ENCODE data around the gene CASP7.

DNA sequence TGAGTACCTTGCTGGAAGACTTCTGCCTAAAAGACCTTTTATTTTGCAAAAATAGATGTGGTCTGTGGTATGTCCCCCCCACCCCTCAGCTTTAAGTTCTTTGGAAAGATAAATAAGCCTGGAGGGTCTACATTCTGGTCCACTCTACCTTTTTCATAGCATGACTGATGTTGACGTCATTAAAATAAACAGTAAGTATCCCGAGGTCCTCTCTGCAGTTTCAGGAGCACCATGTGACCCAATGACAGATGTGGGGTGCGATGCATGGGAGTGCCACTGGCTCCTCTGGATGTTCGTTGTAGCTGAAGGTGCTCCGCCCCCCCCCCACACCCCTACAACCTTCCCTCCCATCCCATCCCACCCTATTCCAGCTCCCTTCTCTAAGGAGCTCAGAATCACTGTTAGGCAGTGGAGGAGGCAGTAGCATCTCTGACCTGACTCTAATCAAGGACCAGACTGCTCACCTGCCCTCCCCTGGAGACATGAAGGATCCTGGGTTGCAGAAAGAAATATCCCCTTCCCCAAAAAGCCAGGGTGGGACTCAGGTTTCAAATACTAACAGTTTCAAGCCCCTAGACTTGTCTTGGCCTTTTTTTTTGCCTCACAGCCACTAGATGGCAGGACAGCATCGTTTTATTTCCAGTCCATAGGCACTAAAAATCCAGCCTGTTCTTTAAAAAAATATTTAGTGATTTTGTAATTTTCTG lies 25.1 kb downstream of the CASP7 start:
- TF ChIP-seq, protein P1, sequence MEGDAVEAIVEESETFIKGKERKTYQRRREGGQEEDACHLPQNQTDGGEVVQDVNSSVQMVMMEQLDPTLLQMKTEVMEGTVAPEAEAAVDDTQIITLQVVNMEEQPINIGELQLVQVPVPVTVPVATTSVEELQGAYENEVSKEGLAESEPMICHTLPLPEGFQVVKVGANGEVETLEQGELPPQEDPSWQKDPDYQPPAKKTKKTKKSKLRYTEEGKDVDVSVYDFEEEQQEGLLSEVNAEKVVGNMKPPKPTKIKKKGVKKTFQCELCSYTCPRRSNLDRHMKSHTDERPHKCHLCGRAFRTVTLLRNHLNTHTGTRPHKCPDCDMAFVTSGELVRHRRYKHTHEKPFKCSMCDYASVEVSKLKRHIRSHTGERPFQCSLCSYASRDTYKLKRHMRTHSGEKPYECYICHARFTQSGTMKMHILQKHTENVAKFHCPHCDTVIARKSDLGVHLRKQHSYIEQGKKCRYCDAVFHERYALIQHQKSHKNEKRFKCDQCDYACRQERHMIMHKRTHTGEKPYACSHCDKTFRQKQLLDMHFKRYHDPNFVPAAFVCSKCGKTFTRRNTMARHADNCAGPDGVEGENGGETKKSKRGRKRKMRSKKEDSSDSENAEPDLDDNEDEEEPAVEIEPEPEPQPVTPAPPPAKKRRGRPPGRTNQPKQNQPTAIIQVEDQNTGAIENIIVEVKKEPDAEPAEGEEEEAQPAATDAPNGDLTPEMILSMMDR (IDR thresholded peaks at IDR 0.05): peak; percentile 62 to 68 (median 64)
- TF ChIP-seq POLR2A (IDR thresholded peaks at IDR 0.05): no peak
- TF ChIP-seq EP300 (IDR thresholded peaks at IDR 0.05; ENCODE audit: low read depth): no peak
- TF ChIP-seq POLR2AphosphoS5 (IDR thresholded peaks at IDR 0.05): no peak
